EL (cell line): ENCODE measurements around the gene ALG6.
"Not testable (repeated sequence)": the region's sequence is repeated elsewhere in the genome, so short reads cannot be mapped to it uniquely, and the experiment has no call there.

Source experiments
- DNase-seq: peaks from one replicate; pipeline ENCODE4 v3.0.0-alpha.2; 2016

Gene ALG6

GRCh38 chr1:63418101-63418500 lies 50.7 kb downstream of the ALG6 start:
- no peak for DNase-seq

- DNase-seq: not testable (repeated sequence)
These were observed 53.3 kb downstream of the ALG6 start for GRCh38 chr1:63420746-63421145.

GRCh38 chr1:63423649-63424048 lies 56.2 kb downstream of the ALG6 start:
- DNase-seq: no peak

- DNase-seq: no peak
These were observed 61.4 kb downstream of the ALG6 start for GRCh38 chr1:63428815-63429214.

GRCh38 chr1:63429281-63429680 lies 61.9 kb downstream of the ALG6 start:
- DNase-seq: no peak

- DNase-seq: no peak
These were observed 67.7 kb downstream of the ALG6 start for GRCh38 chr1:63435161-63435560.

GRCh38 chr1:63442141-63442475 lies 74.7 kb downstream of the ALG6 start:
- peak; percentile 42 for DNase-seq

GRCh38 chr1:63448731-63449246 lies 81.4 kb downstream of the ALG6 start:
- DNase-seq: peak; percentile 42

- DNase-seq: no peak
These were observed 83.0 kb downstream of the ALG6 start for GRCh38 chr1:63450416-63450815.

GRCh38 chr1:63453232-63453631 lies 85.8 kb downstream of the ALG6 start:
- no peak for DNase-seq

GRCh38 chr1:63454269-63454668 lies 86.8 kb downstream of the ALG6 start:
- DNase-seq: no peak

GRCh38 chr1:63458750-63459149 lies 91.3 kb downstream of the ALG6 start:
- no peak for DNase-seq

GRCh38 chr1:63461661-63462230 lies 94.3 kb downstream of the ALG6 start:
- no peak for DNase-seq

GRCh38 chr1:63463248-63463647 lies 95.8 kb downstream of the ALG6 start:
- no peak for DNase-seq

- no peak for DNase-seq
These were observed 98.8 kb downstream of the ALG6 start for GRCh38 chr1:63466181-63466580.

GRCh38 chr1:63466759-63467158 lies 99.3 kb downstream of the ALG6 start:
- no peak for DNase-seq

- not testable (repeated sequence) for DNase-seq
These were observed 101.3 kb downstream of the ALG6 start for GRCh38 chr1:63468683-63469082.

GRCh38 chr1:63475761-63476160 lies 108.3 kb downstream of the ALG6 start:
- DNase-seq: peak; percentile 46

- no peak for DNase-seq
These were observed 112.6 kb downstream of the ALG6 start for GRCh38 chr1:63480057-63480456.

- DNase-seq: no peak
These were observed 119.2 kb downstream of the ALG6 start for GRCh38 chr1:63486629-63487028.

GRCh38 chr1:63487336-63488065 lies 120.1 kb downstream of the ALG6 start:
- peak; percentile 60 for DNase-seq
